Measurements from ENCODE around the gene DNAAF3.

DNAAF3 gene

DNA sequence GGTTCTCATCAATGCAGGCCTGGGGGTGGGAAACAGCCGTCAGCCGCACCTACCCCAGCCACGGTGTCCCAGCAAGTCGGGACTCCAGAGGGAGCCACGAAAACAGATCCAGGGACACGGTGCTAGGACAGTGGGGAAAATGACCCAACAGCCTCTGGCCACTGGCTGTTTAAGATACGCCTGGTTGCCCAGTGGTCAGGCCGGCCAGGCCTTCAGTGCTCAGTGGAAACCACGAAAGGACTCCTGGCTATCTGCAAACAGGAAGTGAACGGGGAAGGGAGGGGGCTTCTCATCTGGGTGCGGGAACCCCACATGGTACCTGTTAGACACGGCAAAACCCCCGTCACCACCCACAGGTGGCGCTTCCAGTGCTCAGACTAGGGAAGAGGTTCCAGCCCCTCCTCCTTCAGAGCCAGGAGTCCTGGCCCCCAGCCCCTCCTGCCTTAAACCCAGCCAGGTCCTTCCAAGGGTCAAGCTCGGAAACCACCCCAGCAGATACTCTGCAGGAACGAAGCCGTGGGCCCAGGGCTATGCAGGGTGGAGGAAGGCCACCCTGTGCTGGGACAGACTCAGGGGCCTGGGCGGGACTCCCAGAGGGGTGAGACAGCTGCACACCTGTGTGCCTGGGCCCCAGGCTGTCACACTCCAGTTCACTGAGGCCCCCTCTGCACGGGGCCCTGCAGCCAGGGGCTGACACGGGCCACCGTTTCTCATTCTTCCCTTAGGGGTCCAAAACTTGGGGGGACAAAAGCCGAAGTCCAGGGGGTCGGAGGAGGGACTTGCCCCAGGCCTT is 53.4 kb downstream of the DNAAF3 start:
- TF ChIP-seq TAF1 (IDR thresholded peaks at IDR 0.05; ENCODE audit: borderline replicate concordance, low read depth, low read length): no peak
- TF ChIP-seq POLR2AphosphoS5 (IDR thresholded peaks at IDR 0.05; ENCODE audit: low read depth, low read length): no peak
- TF ChIP-seq POLR2A (IDR thresholded peaks at IDR 0.05; ENCODE audit: low read depth, low read length): no peak
- DNase-seq (ENCODE audit: insufficient read length) (peak; percentile 51), FAIRE-seq (peak; percentile 14)

DNA sequence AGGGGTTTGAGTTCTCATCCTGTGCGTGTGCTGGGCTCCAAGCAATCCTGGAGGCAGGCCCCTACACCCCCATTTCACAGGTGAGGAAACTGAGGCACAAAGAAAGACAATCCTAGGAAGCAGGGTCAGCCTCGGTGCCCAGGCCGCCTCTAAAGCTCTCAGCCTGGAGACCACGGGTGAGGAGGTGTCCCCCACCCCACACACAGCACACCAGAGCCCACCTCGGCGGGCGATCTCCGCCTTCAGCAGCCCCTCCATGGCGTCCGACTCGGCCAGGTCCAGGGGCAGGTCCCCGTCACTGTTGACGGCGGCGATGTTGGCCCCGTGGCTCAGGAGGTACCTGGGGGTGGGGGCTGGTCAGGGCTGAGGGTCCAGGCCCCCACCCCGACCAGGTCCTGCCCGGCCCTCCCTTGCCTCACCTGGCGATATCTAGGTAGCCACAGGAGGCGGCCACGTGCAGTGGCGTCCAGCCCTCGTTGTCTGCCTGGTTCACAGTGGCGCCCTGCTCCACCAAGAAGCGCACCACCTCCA is 54.1 kb downstream of the DNAAF3 start:
- DNase-seq (ENCODE audit: insufficient read length) (peak; percentile 11), FAIRE-seq (no peak)
- no peak for TF ChIP-seq TAF1 (IDR thresholded peaks at IDR 0.05; ENCODE audit: borderline replicate concordance, low read depth, low read length)
- no peak for TF ChIP-seq POLR2A (IDR thresholded peaks at IDR 0.05; ENCODE audit: low read depth, low read length)
- TF ChIP-seq POLR2AphosphoS5 (IDR thresholded peaks at IDR 0.05; ENCODE audit: low read depth, low read length): no peak

DNA sequence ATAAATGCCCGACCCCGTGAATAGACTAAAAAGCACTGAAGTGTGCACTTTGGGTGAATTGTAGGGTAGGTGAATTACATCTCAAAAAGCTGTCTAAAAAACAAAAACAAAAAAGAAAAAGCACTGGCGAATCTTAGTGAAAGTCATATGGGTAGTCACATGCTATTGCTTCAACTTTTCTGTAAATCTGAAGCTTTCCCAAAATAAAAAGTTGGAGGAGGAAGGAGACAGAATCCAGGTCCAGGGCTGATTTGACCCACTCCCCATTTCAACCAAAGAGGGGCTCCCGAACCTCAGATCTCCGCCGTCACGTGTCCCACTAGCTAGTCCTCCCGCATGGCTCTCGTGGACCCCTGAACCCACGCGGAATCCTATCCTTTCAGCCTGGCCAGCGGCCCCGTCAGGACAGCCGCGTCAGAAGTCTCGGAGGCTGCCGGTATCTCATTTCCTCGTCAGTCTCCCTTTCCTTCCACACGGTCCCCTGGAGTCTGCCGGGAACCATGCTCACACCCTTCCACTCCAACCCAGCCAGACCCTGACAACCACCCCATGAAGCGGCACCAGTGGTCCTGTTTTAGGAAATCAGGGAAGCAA is 55.1 kb downstream of the DNAAF3 start:
- no peak for TF ChIP-seq POLR2AphosphoS5 (IDR thresholded peaks at IDR 0.05; ENCODE audit: low read depth, low read length)
- no peak for TF ChIP-seq POLR2A (IDR thresholded peaks at IDR 0.05; ENCODE audit: low read depth, low read length)
- no peak for TF ChIP-seq TAF1 (IDR thresholded peaks at IDR 0.05; ENCODE audit: borderline replicate concordance, low read depth, low read length)
- DNase-seq (ENCODE audit: insufficient read length) (no peak), FAIRE-seq (no peak)

DNA sequence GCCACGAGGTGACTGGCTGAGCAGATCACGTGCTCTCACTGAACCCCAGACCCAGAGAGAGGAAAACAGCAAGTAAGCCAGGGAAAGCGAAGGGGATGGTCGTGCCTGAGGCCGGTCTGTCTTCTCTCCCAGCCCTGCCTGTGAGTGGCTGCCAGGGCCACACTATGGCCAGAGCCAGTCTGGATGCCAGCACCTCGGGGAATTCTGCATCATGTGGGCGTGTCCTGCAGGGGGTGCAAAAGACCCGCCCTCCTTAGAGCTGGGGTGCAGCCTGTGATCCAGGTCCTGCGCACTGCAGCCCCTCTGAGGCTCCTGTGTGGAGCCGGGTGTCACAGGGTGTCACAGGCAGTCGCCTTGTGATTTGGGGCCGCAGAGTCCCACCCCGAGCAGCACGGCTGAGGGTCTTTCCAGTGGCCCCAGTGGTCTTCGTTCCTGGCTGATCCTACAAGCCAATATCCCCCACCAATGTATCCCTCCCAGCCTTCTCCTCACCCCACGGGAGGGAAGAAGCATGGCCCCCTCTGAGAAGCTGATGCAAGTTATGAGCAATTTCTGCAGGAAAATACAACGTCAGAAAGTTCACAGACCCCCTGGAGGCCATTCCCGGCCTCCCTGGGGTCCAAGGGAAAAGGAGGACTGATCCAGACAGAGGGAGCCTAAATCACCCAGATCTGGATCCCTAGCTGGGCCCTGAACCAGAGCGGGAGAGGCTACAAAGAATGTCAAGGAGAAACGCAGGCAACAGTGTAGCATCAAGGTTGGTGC is 56.7 kb downstream of the DNAAF3 start:
- TF ChIP-seq TAF1 (IDR thresholded peaks at IDR 0.05; ENCODE audit: borderline replicate concordance, low read depth, low read length): no peak
- no peak for TF ChIP-seq POLR2A (IDR thresholded peaks at IDR 0.05; ENCODE audit: low read depth, low read length)
- TF ChIP-seq POLR2AphosphoS5 (IDR thresholded peaks at IDR 0.05; ENCODE audit: low read depth, low read length): no peak
- DNase-seq (ENCODE audit: insufficient read length): peak; percentile 16
- FAIRE-seq: no peak
